WTC11 (cell line): ENCODE measurements around the gene CFAP100. TPM values are rescaled to one million over a fixed set of nuclear protein-coding genes. Genes with fewer than 3 reads are reported as not detected.
A peak's percentile ranks its signal among the peaks of the same experiment; 100 is the strongest.

Source experiments
- ATAC-seq: fragments of 200-7000 bp; cut with Tn5 transposase; 2 replicates; pipeline ENCODE4 v1.10.0; 2021; ENCODE audit warnings: mild to moderate bottlenecking, moderate library complexity
- CTCF ChIA-PET: fragments of 300-600 bp; sonication (Branson Sonifier 250); formaldehyde crosslinking; loops from one replicate; lab custom pipeline; 2021; ENCODE audit warnings: antibody characterized with exemption; lab: Charles Lee
- POLR2A ChIA-PET: fragments of 350-600 bp; sonication (Branson Sonifier 250); formaldehyde crosslinking; loops from one replicate; lab custom pipeline; 2021; ENCODE audit warnings: antibody characterized with exemption; lab: Charles Lee
- DNase-seq: peaks from one replicate; pipeline ENCODE4 v3.0.0; 2021; ENCODE audit warnings: low spot score
- H3K27ac Mint-ChIP-seq: 2 replicates; pipeline ENCODE4 v1.8.0; 2021; ENCODE audit warnings: mixed read lengths
- H3K27me3 Mint-ChIP-seq: 2 replicates; pipeline ENCODE4 v1.8.0; 2021; ENCODE audit warnings: low read depth, mild to moderate bottlenecking, moderate library complexity, mixed read lengths
- H3K36me3 Mint-ChIP-seq: 2 replicates; pipeline ENCODE4 v1.8.0; 2021; ENCODE audit warnings: mixed read lengths
- H3K4me1 Mint-ChIP-seq: 2 replicates; pipeline ENCODE4 v1.8.0; 2022; ENCODE audit warnings: mixed read lengths
- H3K4me3 Mint-ChIP-seq: 2 replicates; pipeline ENCODE4 v1.8.0; 2021; ENCODE audit warnings: mild to moderate bottlenecking, moderate library complexity, mixed read lengths
- H3K9me3 Mint-ChIP-seq: 2 replicates; pipeline ENCODE4 v1.8.0; 2021; ENCODE audit warnings: mixed read lengths
- ATF3 ChIP-seq: sonication (generic); formaldehyde crosslinking; conservative IDR thresholded peaks from 2 replicates; pipeline ENCODE4 v1.8.1; 2022; ENCODE audit warnings: mild to moderate bottlenecking, missing genetic modification reagents
- ATF6 ChIP-seq: sonication (generic); formaldehyde crosslinking; IDR thresholded peaks from 2 replicates; pipeline ENCODE4 v1.8.1; 2023; ENCODE audit warnings: mild to moderate bottlenecking, missing genetic modification reagents
- E2F5 ChIP-seq: sonication (generic); formaldehyde crosslinking; IDR thresholded peaks from 2 replicates; pipeline ENCODE4 v1.8.1; 2022; ENCODE audit warnings: mild to moderate bottlenecking, moderate library complexity, missing genetic modification reagents
- ELF4 ChIP-seq: sonication (generic); formaldehyde crosslinking; IDR thresholded peaks from 2 replicates; pipeline ENCODE4 v1.8.1; 2022; ENCODE audit warnings: low read depth, mild to moderate bottlenecking, moderate library complexity, missing genetic modification reagents
- ERG ChIP-seq: fragments of 250-450 bp; sonication (Bioruptor Pico); IDR thresholded peaks from 2 replicates; pipeline ENCODE4 v1.8.0; 2021; ENCODE audit warnings: mild to moderate bottlenecking
- ETV6 ChIP-seq: sonication (generic); formaldehyde crosslinking; IDR thresholded peaks from 2 replicates; pipeline ENCODE4 v1.8.1; 2022; ENCODE audit warnings: mild to moderate bottlenecking, missing genetic modification reagents
- FOXP1 ChIP-seq: sonication (generic); formaldehyde crosslinking; IDR thresholded peaks from 2 replicates; pipeline ENCODE4 v1.8.0; 2022; ENCODE audit warnings: missing genetic modification reagents, mild to moderate bottlenecking, moderate library complexity, borderline replicate concordance
- FOXP4 ChIP-seq: sonication (generic); formaldehyde crosslinking; IDR thresholded peaks from 2 replicates; pipeline ENCODE4 v1.8.0; 2022; ENCODE audit warnings: mild to moderate bottlenecking, missing genetic modification reagents
- GABPB1 ChIP-seq: sonication (generic); formaldehyde crosslinking; IDR thresholded peaks from 2 replicates; pipeline ENCODE4 v1.8.1; 2023; ENCODE audit warnings: mild to moderate bottlenecking, missing genetic modification reagents
- IRF2 ChIP-seq: sonication (generic); formaldehyde crosslinking; IDR thresholded peaks from 2 replicates; pipeline ENCODE4 v1.8.0; 2022; ENCODE audit warnings: low read depth, missing genetic modification reagents, borderline replicate concordance
- JAZF1 ChIP-seq: fragments of 250-450 bp; sonication (Bioruptor Pico); IDR thresholded peaks from 2 replicates; pipeline ENCODE4 v1.9.0; 2021; ENCODE audit warnings: moderate library complexity, mild to moderate bottlenecking, inconsistent platforms
- JUN ChIP-seq: sonication (generic); formaldehyde crosslinking; IDR thresholded peaks from 2 replicates; pipeline ENCODE4 v1.8.0; 2023; ENCODE audit warnings: mild to moderate bottlenecking, missing genetic modification reagents
- MAX ChIP-seq: sonication (generic); formaldehyde crosslinking; IDR thresholded peaks from 2 replicates; pipeline ENCODE4 v1.8.0; 2022; ENCODE audit warnings: mild to moderate bottlenecking, missing genetic modification reagents
- MXD4 ChIP-seq: fragments of 250-450 bp; sonication (Bioruptor Pico); IDR thresholded peaks from 2 replicates; pipeline ENCODE4 v1.8.0; 2021; ENCODE audit warnings: mild to moderate bottlenecking, moderate library complexity, borderline replicate concordance
- NR1H2 ChIP-seq: sonication (generic); formaldehyde crosslinking; IDR thresholded peaks from 2 replicates; pipeline ENCODE4 v1.9.0; 2021; ENCODE audit warnings: mild to moderate bottlenecking, moderate library complexity, missing genetic modification reagents
- NR3C1 ChIP-seq: sonication (generic); formaldehyde crosslinking; conservative IDR thresholded peaks from 2 replicates; pipeline ENCODE4 v1.8.1; 2023; ENCODE audit warnings: low read depth, mild to moderate bottlenecking, missing genetic modification reagents
- SMAD4 ChIP-seq: sonication (generic); formaldehyde crosslinking; IDR thresholded peaks from 2 replicates; pipeline ENCODE4 v1.8.0; 2022; ENCODE audit warnings: mild to moderate bottlenecking, missing genetic modification reagents
- SOX15 ChIP-seq: fragments of 250-450 bp; sonication (Bioruptor Pico); IDR thresholded peaks from 2 replicates; pipeline ENCODE4 v1.9.0; 2021; ENCODE audit warnings: mild to moderate bottlenecking
- SP1 ChIP-seq: sonication (generic); formaldehyde crosslinking; conservative IDR thresholded peaks from 2 replicates; pipeline ENCODE4 v1.8.1; 2022; ENCODE audit warnings: missing genetic modification reagents
- TEAD1 ChIP-seq: sonication (generic); formaldehyde crosslinking; IDR thresholded peaks from 2 replicates; pipeline ENCODE4 v1.8.0; 2022; ENCODE audit warnings: mild to moderate bottlenecking, missing genetic modification reagents
- USF1 ChIP-seq: sonication (generic); formaldehyde crosslinking; IDR thresholded peaks from 2 replicates; pipeline ENCODE4 v1.8.0; 2022; ENCODE audit warnings: mild to moderate bottlenecking, missing genetic modification reagents
- ZBTB21 ChIP-seq: sonication (generic); formaldehyde crosslinking; IDR thresholded peaks from 2 replicates; pipeline ENCODE4 v1.8.1; 2023; ENCODE audit warnings: mild to moderate bottlenecking, missing genetic modification reagents, borderline replicate concordance
- ZNF121 ChIP-seq: sonication (generic); formaldehyde crosslinking; IDR thresholded peaks from 2 replicates; pipeline ENCODE4 v1.8.0; 2023; ENCODE audit warnings: missing genetic modification reagents
- ZNF263 ChIP-seq: sonication (generic); formaldehyde crosslinking; IDR thresholded peaks from 2 replicates; pipeline ENCODE4 v1.8.1; 2022; ENCODE audit warnings: low read depth, mild to moderate bottlenecking, moderate library complexity, missing genetic modification reagents
- ZNF396 ChIP-seq: fragments of 250-450 bp; sonication (Bioruptor Pico); IDR thresholded peaks from 2 replicates; pipeline ENCODE4 v1.8.0; 2021; ENCODE audit warnings: mild to moderate bottlenecking, moderate library complexity, borderline replicate concordance
- ZNF423 ChIP-seq: fragments of 250-450 bp; sonication (Bioruptor Pico); IDR thresholded peaks from 2 replicates; pipeline ENCODE4 v2.1.2; 2022; ENCODE audit warnings: mild to moderate bottlenecking, moderate library complexity
- ZNF671 ChIP-seq: fragments of 250-450 bp; sonication (Bioruptor Pico); IDR thresholded peaks from 2 replicates; pipeline ENCODE4 v1.8.0; 2021; ENCODE audit warnings: mild to moderate bottlenecking
- ZSCAN18 ChIP-seq: fragments of 250-450 bp; sonication (Bioruptor Pico); IDR thresholded peaks from 2 replicates; pipeline ENCODE4 v2.1.2; 2022; ENCODE audit warnings: mild to moderate bottlenecking, moderate library complexity
- total RNA-seq: library from RNA; stranded (reverse); gene quantifications from 3 replicates; pipeline ENCODE4 v1.2.3, GENCODE V29; 2021

CFAP100 gene
- total RNA-seq, 1 experiment from 2014 or later: not detected

- ChIA-PET CTCF (interaction anchor here (0.9 to 2.4 kb wide), 3 partner anchors 33 to 248 kb away, joined by 3 to 12 read pairs (median 5); no protein-coding TSS in a partner anchor), POLR2A (no interaction called here)
- Mint-ChIP-seq H3K4me3 (no peak overlapping the region), H3K27me3 (peaks cover 2% of the 10 kb centered on the region; the same call in 1 of the 2 replicates), H3K9me3 (peaks cover 22% of the 10 kb centered on the region), H3K27ac (no peak overlapping the region), H3K36me3 (no peaks in the 10 kb centered on the region), H3K4me1 (peaks cover 25% of the 10 kb centered on the region)
- TF ChIP-seq ERG (CRISPR knock-in tag) (no peak), ETV6 (CRISPR knock-in tag) (no peak), SMAD4 (CRISPR knock-in tag) (no peak), ATF6 (no peak), ZSCAN18 (CRISPR knock-in tag) (no peak), ZNF396 (CRISPR knock-in tag) (no peak), GABPB1 (no peak), NR1H2 (CRISPR knock-in tag) (no peak), ZBTB21 (CRISPR knock-in tag) (no peak), USF1 (CRISPR knock-in tag) (no peak), NR3C1 (CRISPR knock-in tag) (no peak), JAZF1 (no peak), SOX15 (CRISPR knock-in tag) (no peak), IRF2 (no peak), ZNF263 (no peak), ZNF423 (no peak), ZNF671 (CRISPR knock-in tag) (no peak), JUN (CRISPR knock-in tag) (no peak), ATF3 (CRISPR knock-in tag) (no peak)
- DNase-seq: no peak
- no peak for ATAC-seq
These were observed 12.7 kb upstream of the CFAP100 start for GRCh38 chr3:126381966-126382365.

- H3K27me3 Mint-ChIP-seq: peaks cover 34% of the 10 kb centered on the region
- CTCF ChIA-PET: interaction anchor here (0.7 to 3.2 kb wide), 14 partner anchors 11 to 1307 kb away, joined by 3 to 18 read pairs (median 5); partner anchors contain the start of gene ZXDC
- H3K4me1 Mint-ChIP-seq: peaks cover 13% of the 10 kb centered on the region
- DNase-seq: peak; percentile 89
- peak; percentile 91 for ATAC-seq
- 0 out of 2 replicates have a peak overlapping the region, but pooled peaks have one; percentile 16 for H3K27ac Mint-ChIP-seq
- H3K9me3 Mint-ChIP-seq: peaks cover 4% of the 10 kb centered on the region
- peak overlapping the region; percentile 52 for H3K4me3 Mint-ChIP-seq
- no peaks in the 10 kb centered on the region for H3K36me3 Mint-ChIP-seq
- POLR2A ChIA-PET: interaction anchor here (0.6 kb wide), 1 partner anchor 113 kb away, joined by 3 read pairs; no protein-coding TSS in a partner anchor
- peak; percentile 83; the same call in 1 of the 2 replicates for TF ChIP-seq GABPB1
- TF ChIP-seq FOXP1 (CRISPR knock-in tag): 0 out of 2 replicates have a peak, but pooled peaks have one; percentile 46
- TF ChIP-seq ELF4 (CRISPR knock-in tag): no peak
- TF ChIP-seq FOXP4: peak; percentile 64
- peak; percentile 67; the same call in 1 of the 2 replicates for TF ChIP-seq MAX (CRISPR knock-in tag)
- no peak for TF ChIP-seq MXD4 (CRISPR knock-in tag)
- peak; percentile 20; the same call in 1 of the 2 replicates for TF ChIP-seq SP1
- TF ChIP-seq TEAD1 (CRISPR knock-in tag): no peak; the same call in 1 of the 2 replicates
- peak; percentile 84; the same call in 1 of the 2 replicates for TF ChIP-seq E2F5
- peak; percentile 5; the same call in 1 of the 2 replicates for TF ChIP-seq ZNF121
These were observed 5.5 kb upstream of the CFAP100 start for GRCh38 chr3:126389112-126389793.
